Activated CD4-positive, alpha-beta T cell treated with anti-CD3 and anti-CD28 coated beads, Interleukin-2, Interleukin-6, amounts not matched to agents 100 ng/mL and 50 ng/mL, durations not matched to agents 16 hours and 8 hours (primary cell): Measurements from ENCODE around the gene OTOP2.
"Not testable (repeated sequence)": the region's sequence is repeated elsewhere in the genome, so short reads cannot be mapped to it uniquely, and the experiment has no call there.

Source experiments
- DNase-seq: peaks from one replicate; pipeline ENCODE4 v3.0.0-alpha.2; 2020

OTOP2 gene

GRCh38 chr17:74901353-74902135, 22.5 kb upstream of the OTOP2 start:
- DNase-seq, result no peak

- no peak for DNase-seq
These were observed 21.0 kb upstream of the OTOP2 start for GRCh38 chr17:74903034-74903433.

GRCh38 chr17:74903671-74904070, 20.4 kb upstream of the OTOP2 start:
- no peak for DNase-seq

GRCh38 chr17:74904687-74905409, 19.2 kb upstream of the OTOP2 start:
- DNase-seq, result no peak

GRCh38 chr17:74906214-74906793, 17.8 kb upstream of the OTOP2 start:
- not testable (repeated sequence) for DNase-seq

- DNase-seq, result no peak
These were observed 17.1 kb upstream of the OTOP2 start for GRCh38 chr17:74907012-74907411.

GRCh38 chr17:74909097-74909496, 15.0 kb upstream of the OTOP2 start:
- not testable (repeated sequence) for DNase-seq

GRCh38 chr17:74911423-74911822, 12.7 kb upstream of the OTOP2 start:
- not testable (repeated sequence) for DNase-seq

GRCh38 chr17:74916136-74916850, 7.8 kb upstream of the OTOP2 start:
- no peak for DNase-seq

GRCh38 chr17:74916851-74917199, 7.2 kb upstream of the OTOP2 start:
- DNase-seq, result no peak

- no peak for DNase-seq
These were observed 6.6 kb upstream of the OTOP2 start for GRCh38 chr17:74917430-74917829.

GRCh38 chr17:74918906-74919305, 5.2 kb upstream of the OTOP2 start:
- no peak for DNase-seq

- peak; percentile 27 for DNase-seq
These were observed 4.4 kb upstream of the OTOP2 start for GRCh38 chr17:74919440-74920305.

GRCh38 chr17:74920306-74920620, 3.8 kb upstream of the OTOP2 start:
- no peak for DNase-seq

GRCh38 chr17:74920642-74921025, 3.4 kb upstream of the OTOP2 start:
- DNase-seq, result no peak

GRCh38 chr17:74921026-74921681, 2.9 kb upstream of the OTOP2 start:
- DNase-seq, result no peak

GRCh38 chr17:74921769-74922168, 2.3 kb upstream of the OTOP2 start:
- DNase-seq, result no peak

GRCh38 chr17:74922172-74922571, 1.9 kb upstream of the OTOP2 start:
- no peak for DNase-seq

GRCh38 chr17:74922694-74923537, 1.2 kb upstream of the OTOP2 start, which contains the start of gene USH1G:
USH1G (minus strand) TSS chr17:74923255; CDS start chr17:74923073, 182 bp downstream.
- DNase-seq, result no peak

GRCh38 chr17:74923538-74924249, 379 bp upstream of the OTOP2 start:
- peak; percentile 77 for DNase-seq
